Lower leg skin (tissue), 3 donors: ENCODE measurements around the gene FGF16.

Experiments used
- CTCF ChIP-seq, 3 donors: fragments of 450-650 bp; IDR thresholded peaks; one replicate each; pipeline ENCODE4 v1.5.1; 2016; ENCODE audit warnings: antibody characterized with exemption in 3 of 3, mild to moderate bottlenecking in 3 of 3, moderate library complexity in 2 of 3
- POLR2A ChIP-seq, 2 donors: fragments of 450-650 bp; IDR thresholded peaks; one replicate each; pipeline ENCODE4 v1.6.1; 2016 to 2017; ENCODE audit warnings: antibody characterized with exemption in 2 of 2, mild to moderate bottlenecking in 1 of 2, moderate library complexity in 1 of 2

- no peak for TF ChIP-seq CTCF (IDR thresholded peaks at IDR 0.05)
- TF ChIP-seq POLR2A (IDR thresholded peaks at IDR 0.05), result no peak
These were observed 31.3 kb upstream of the FGF16 start for GRCh38 chrX:77415882-77416281.
